NCI-H460 (cell line): ENCODE measurements around the gene KATNIP. TPM values are rescaled to one million over a fixed set of nuclear protein-coding genes. Genes with fewer than 3 reads are reported as not detected.
"Not testable (repeated sequence)": the region's sequence is repeated elsewhere in the genome, so short reads cannot be mapped to it uniquely, and the experiment has no call there.

Source experiments
- DNase-seq: peaks from one replicate; pipeline ENCODE4 v3.0.0-alpha.2; 2016; ENCODE audit warnings: low read depth; ENCODE audit errors: extremely low read depth
- total RNA-seq: library from RNA; depleted of rRNA; stranded (reverse); fragments of >200 nt; shearing (Covaris generic); gene quantifications from 2 replicates; pipeline ENCODE4 v1.2.3, GENCODE V29; 2014

KATNIP gene
- total RNA-seq, 1 experiment from 2014 or later: 14.3 TPM

GRCh38 chr16:27531826-27532800, 17.8 kb upstream of the KATNIP start:
- no peak for DNase-seq

GRCh38 chr16:27534256-27534655, 15.7 kb upstream of the KATNIP start:
- no peak for DNase-seq

DNA sequence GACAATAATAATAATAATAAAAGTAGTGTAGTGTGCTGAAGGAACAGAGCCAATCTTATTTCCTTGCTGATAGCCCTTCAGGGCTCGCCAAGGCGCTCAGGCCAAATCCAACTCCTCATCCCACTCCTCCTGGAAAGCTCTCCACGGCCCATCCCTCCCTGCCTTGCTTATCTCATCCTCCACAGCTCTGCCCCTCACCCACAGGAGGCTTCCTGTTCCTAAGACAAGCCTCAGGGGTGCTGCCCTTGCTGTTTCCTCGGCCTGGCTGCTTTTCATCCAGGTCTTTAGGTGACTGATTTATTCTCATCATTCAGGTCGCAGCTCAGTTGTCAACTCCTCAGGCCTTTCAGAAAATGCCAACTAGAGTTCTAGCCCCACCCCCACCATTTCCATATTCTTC, 11.4 kb upstream of the KATNIP start:
- DNase-seq: no peak

- no peak for DNase-seq
Measured at GRCh38 chr16:27539120-27539519, 10.8 kb upstream of the KATNIP start.

DNA sequence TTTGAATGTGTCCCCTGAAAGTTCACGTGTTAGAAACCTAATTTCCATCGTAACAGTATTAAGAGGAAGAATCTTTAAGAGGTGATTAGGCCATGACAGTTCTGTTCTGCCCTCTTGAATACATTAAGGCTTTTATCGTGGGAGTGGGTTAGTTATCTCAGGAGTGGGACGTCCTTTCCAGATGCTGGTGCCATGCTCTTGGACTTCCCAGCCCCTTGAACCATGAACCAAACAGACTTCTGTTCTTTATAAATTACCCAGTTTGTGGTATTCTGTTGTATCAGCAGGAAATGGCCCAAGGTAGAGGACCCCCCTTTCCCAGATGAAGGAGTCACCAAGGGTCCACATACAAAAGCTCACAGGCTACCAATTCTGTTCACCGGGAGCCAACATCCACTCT, 10.3 kb upstream of the KATNIP start:
- no peak for DNase-seq

- DNase-seq: no peak
Measured at GRCh38 chr16:27543801-27544200, 6.1 kb upstream of the KATNIP start.

DNA sequence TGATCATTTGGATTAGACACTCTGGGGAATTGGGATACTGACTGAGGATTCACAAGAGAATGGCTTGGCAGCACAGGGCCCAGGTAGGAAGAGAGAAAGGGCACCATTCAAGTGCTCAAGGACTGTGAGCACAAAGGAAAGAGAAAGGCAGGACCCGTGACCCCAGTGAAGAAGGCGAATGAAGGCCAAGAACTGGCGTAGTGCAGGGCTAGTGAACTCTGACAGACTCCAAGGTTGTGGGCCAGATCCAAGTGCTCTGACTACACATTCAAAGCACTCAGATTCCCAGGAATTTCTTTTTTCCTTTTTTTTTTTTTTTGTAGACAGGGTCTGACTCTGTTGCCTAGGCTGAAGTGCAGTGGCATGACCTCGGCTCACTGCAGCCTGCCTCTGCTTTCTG, 5.3 kb upstream of the KATNIP start:
- no peak for DNase-seq

GRCh38 chr16:27547134-27547533, 2.8 kb upstream of the KATNIP start:
- DNase-seq: no peak

- DNase-seq: no peak
Measured at GRCh38 chr16:27547851-27548250, 2.1 kb upstream of the KATNIP start.

DNA sequence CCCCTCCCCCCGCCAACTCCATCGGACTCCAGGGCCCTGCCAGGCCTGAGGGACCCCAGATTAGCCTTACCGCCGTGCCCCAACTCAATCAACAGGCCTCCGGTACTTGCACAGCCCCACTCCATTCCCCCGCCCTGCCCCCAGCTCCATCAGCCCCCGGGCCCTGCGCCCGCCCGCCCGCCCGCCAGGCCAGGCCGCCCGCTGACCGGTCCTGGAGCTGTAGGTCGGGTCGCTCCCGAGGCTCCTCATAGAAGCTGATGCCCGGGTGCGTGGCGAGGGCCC, 539 bp upstream of the KATNIP start:
- DNase-seq: no peak

- DNase-seq: no peak
Measured at GRCh38 chr16:27550582-27550920, 607 bp downstream of the KATNIP start.

GRCh38 chr16:27551036-27551435, 1.1 kb downstream of the KATNIP start:
- no peak for DNase-seq

DNA sequence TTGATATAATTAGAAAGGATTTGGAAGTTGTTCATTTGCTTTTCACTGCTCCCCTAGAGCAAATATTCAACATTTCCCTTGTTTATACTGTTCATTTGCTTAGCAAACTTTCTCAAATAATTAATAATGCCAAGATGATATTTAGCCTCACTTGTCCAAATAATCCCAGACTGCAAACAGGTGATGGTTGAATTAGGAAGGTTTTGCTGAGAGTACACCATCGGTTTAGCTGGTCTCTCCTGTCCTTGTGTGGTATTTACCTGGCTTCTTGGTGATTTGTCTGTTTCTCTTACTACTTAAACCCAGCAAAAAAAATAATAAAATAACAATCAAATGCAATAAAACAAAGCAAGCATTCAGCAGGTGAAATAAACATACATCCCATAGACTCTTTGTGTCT, 6.5 kb downstream of the KATNIP start:
- DNase-seq: no peak

DNA sequence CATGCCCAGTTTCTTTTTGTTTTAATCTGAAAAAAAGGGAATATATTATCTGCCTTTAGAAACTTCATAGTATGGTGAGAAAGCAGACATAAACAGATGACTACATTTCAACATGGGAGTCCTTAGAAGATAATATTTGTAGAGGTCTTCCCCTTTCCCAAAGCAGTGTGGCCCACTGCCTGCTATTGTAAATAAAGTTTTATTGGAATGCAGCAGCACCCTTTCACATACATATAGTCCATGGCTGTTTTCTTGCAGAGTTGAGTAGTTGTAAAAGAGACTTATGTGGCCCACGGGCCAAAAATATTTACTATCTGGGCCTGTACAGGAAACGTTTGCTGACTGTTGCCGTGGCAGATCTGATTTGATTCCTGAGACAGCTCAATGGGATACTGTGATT, 8.5 kb downstream of the KATNIP start:
- DNase-seq: no peak

DNA sequence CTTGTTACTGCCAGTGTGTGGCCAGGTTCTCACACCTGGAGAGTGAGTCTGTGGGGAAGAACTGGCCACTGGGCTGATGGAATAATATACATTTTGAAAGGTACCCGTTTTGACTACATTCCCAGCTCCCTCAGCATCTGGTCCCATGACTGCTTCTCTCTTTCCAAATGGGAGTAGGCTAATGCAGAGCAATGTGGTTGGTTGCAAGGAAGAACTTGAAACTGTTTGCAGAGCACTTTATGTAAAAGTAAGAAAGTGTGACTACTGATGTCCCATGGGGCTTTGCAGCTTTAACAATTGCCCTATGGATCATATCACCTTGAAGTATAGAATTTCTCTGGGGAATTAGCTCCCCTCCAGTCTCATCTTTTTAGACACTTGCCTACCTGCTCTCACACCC, 9.0 kb downstream of the KATNIP start:
- no peak for DNase-seq

DNA sequence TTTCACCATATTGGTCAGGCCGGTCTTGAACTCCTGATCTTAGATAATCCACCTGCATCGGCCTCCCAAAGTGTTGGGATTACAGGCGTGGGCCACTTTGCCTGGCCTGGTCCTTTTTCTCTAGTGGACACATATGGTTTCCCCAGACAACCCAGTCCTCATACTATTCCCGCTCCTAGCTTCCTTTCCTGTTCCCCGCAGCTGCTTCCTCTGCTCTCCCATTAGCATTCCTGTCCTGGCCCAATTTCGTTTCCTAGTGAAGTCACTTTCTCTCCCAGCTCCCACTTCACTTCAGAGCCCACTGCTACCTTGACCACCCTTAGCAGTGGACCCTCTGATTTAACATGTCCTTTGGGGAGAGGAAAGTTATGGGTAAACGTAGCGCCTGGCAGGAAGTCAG, 11.3 kb downstream of the KATNIP start:
- DNase-seq: no peak

DNA sequence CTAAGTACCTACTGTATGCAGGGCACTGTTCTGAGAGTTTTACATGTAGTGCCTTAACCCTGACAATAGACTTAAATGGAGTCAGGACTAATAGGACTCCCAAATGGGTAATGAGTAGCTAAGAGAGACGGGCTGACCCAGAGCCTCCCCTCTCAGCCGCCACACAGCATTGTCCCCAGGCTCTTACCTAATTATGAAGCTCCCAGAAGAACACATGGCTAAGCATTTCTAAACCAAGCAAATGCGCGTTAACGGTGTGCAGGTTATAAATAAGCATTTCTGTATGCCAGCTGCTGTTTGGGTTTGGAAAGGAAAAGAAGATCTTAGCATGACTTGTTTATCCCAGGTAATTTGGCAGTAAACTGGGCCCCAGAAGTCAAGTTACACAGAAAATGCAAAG, 14.3 kb downstream of the KATNIP start:
- no peak for DNase-seq

DNA sequence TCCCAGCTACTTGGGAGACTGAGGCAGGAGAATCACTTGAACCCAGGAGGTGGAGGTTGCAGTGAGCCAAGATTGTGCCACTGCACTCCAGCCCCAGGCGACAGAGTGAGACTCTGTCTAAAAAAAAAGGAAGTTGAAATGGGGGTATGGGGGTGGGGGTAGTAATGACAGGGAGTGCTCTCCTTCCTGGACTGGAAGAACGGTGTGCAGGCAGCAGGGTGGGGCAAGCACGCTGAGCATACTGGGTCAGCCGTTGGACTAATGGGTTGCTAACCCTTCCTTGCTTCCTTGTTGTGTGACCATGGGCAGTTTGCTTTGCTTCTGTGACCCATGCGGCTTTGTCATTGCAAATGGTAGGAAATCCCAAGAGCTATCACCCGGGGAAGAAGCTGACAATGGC, 16.5 kb downstream of the KATNIP start:
- DNase-seq: no peak

DNA sequence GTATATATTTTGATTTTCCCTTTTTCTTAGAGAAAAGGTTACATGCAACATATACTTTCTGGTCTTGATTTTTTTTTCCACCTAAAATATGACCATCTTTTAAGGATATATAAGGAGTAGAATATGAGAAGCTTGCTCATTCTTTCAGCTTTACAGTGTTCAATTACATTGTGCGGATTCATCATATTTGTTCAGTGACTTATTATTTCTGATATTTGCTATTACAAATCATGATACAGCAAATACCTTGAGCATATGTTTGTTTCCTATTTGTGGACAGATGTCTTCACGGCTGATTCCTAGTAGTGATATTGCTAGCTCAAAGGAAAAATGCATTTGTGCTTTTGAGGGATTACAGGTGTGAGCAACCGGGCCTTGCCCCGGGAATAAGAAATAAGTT, 18.1 kb downstream of the KATNIP start:
- DNase-seq: no peak

- DNase-seq: not testable (repeated sequence)
Measured at GRCh38 chr16:27570986-27571385, 21.0 kb downstream of the KATNIP start.

- no peak for DNase-seq
Measured at GRCh38 chr16:27571433-27572326, 21.7 kb downstream of the KATNIP start.

DNA sequence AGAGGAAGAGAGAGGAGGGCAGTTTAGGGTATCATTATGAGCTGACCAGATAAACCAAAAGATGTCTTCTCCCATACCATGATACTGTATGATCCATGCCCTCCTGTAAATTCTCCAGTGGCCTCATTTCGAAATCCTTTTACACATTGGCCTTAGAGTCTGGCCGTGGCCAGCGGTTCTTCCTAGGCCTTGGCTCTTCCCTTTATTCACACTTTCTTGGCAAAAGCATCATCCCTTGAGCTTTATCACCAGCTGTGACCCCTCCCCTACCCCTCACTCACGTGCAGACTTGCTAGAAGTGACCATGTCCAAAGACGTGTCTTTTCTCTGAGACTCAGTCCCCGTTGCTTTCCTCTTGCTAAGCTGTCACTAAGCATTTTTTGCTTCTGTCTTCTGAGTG, 22.8 kb downstream of the KATNIP start:
- no peak for DNase-seq
